ENCODE data around the gene GABPA. TPM values are rescaled to one million over a fixed set of nuclear protein-coding genes. Genes with fewer than 3 reads are reported as not detected.

GABPA gene
- total RNA-seq, 4 donors from 2014 or later, result 11.1 to 18.1 (median 15.9) TPM

GRCh38 chr21:25735646-25736597 lies 1.1 kb downstream of the GABPA start:
- no peaks in the 10 kb centered on the region for H3K27me3 ChIP-seq
- H3K4me3 ChIP-seq, result peak overlapping the region; percentile 91 to 98 (median 96)
- peak; percentile 61 for DNase-seq
- H3K36me3 ChIP-seq, result peaks cover 0 to 21% (median 0%) of the 10 kb centered on the region in 3 donors
- no peak for TF ChIP-seq CTCF (IDR thresholded peaks at IDR 0.05)
- no peak for TF ChIP-seq POLR2A (IDR thresholded peaks at IDR 0.05)
- peak overlapping the region; percentile 99 for H3K27ac ChIP-seq
- WGBS, 2 donors, result 0 to 1% methylated on average over 14 to 16 of the region's 48 CpGs
- no peaks in the 10 kb centered on the region for H3K9me3 ChIP-seq
- intact Hi-C loops (cut with DNase I), result no loop called here
- H3K4me1 ChIP-seq, result peaks cover 9 to 54% (median 39%) of the 10 kb centered on the region in 3 donors

- peaks cover 0 to 17% (median 0%) of the 10 kb centered on the region in 3 donors for H3K36me3 ChIP-seq
- TF ChIP-seq POLR2A (IDR thresholded peaks at IDR 0.05), result no peak
- TF ChIP-seq CTCF (IDR thresholded peaks at IDR 0.05), result no peak
- DNase-seq, result no peak
- intact Hi-C loops (cut with DNase I), result no loop called here
- no peaks in the 10 kb centered on the region for H3K27me3 ChIP-seq
- no peak overlapping the region for H3K4me3 ChIP-seq
- peaks cover 3 to 39% (median 28%) of the 10 kb centered on the region in 3 donors for H3K4me1 ChIP-seq
- no peaks in the 10 kb centered on the region for H3K9me3 ChIP-seq
- WGBS, 2 donors, result 57 to 72% methylated on average over 1 of the region's 1 CpG
- no peak overlapping the region for H3K27ac ChIP-seq
Observed at GRCh38 chr21:25737421-25737820, 2.6 kb downstream of the GABPA start.

DNA sequence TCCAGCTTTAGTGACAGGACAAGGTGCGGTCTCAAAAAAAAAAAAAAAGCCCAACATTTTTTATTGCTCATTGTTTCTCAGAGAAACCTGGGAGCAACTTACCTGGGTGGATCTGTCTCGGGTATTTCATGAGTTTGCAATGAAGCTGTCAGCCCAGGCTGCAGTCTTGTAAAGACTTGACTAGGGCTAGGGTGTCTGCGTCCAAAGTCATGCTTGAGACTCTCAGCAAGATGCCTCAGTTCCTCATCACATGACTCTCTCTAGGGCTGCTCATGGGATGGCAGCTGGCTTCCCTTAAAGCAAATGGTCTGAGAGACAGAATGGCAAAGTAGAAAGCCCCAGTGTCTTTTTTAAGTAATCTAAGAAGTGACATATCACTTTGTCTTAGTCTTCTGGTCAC lies 8.1 kb downstream of the GABPA start:
- no peak overlapping the region for H3K27ac ChIP-seq
- no peak overlapping the region for H3K4me3 ChIP-seq
- H3K9me3 ChIP-seq, result no peaks in the 10 kb centered on the region
- intact Hi-C loops (cut with DNase I), result no loop called here
- 72 to 80% methylated on average over 3 of the region's 3 CpGs for WGBS, 2 donors
- peaks cover 0 to 54% (median 10%) of the 10 kb centered on the region in 3 donors for H3K36me3 ChIP-seq
- TF ChIP-seq CTCF (IDR thresholded peaks at IDR 0.05), result no peak
- TF ChIP-seq POLR2A (IDR thresholded peaks at IDR 0.05), result no peak
- no peaks in the 10 kb centered on the region for H3K27me3 ChIP-seq
- H3K4me1 ChIP-seq, result peaks cover 0 to 5% (median 3%) of the 10 kb centered on the region in 3 donors
- no peak for DNase-seq

- Histone ChIP-seq H3K27ac (no peak overlapping the region), H3K27me3 (no peaks in the 10 kb centered on the region), H3K4me1 (peaks cover 0 to 5% (median 0%) of the 10 kb centered on the region in 3 donors), H3K4me3 (no peak overlapping the region), H3K36me3 (peaks cover 0 to 67% (median 14%) of the 10 kb centered on the region in 3 donors), H3K9me3 (no peaks in the 10 kb centered on the region)
- 92 to 97% methylated on average over 2 of the region's 2 CpGs for WGBS, 2 donors
- no peak for DNase-seq
- TF ChIP-seq POLR2A (IDR thresholded peaks at IDR 0.05) (no peak), CTCF (IDR thresholded peaks at IDR 0.05) (no peak)
- intact Hi-C loops (cut with DNase I), result no loop called here
Observed at GRCh38 chr21:25744854-25745253, 10.1 kb downstream of the GABPA start.

GRCh38 chr21:25750085-25750484 lies 15.3 kb downstream of the GABPA start:
- Histone ChIP-seq H3K36me3 (peaks cover 0 to 94% (median 24%) of the 10 kb centered on the region in 3 donors), H3K27me3 (no peaks in the 10 kb centered on the region), H3K4me3 (no peak overlapping the region), H3K9me3 (no peaks in the 10 kb centered on the region), H3K4me1 (no peaks in the 10 kb centered on the region), H3K27ac (no peak overlapping the region)
- intact Hi-C loops (cut with DNase I), result no loop called here
- TF ChIP-seq CTCF (IDR thresholded peaks at IDR 0.05) (no peak), POLR2A (IDR thresholded peaks at IDR 0.05) (no peak)
- DNase-seq, result no peak
- 82 to 92% methylated on average over 5 to 6 of the region's 6 CpGs for WGBS, 2 donors

All from esophagus squamous epithelium (tissue), 5 donors.